ENCODE data around the gene N4BP2.

DNA sequence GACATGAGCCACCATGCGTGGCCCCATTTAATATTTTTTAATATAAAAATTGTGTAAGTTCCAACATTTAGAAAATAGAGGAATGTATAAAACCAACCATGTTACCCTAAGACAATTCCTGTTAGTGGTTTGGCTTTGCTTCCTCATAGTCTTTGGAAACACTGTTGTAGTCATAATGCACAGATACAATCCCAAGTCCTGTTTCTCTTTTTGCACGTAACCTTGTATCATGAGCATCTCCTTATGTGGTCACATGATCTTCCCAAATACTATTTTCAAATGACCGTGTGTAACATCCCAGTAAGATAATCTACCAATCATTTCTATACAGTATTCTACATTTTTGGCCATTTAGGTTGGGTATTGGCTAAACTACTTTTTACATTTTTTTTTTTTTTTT is 126.3 kb downstream of the N4BP2 start:
- TF ChIP-seq, protein P1, sequence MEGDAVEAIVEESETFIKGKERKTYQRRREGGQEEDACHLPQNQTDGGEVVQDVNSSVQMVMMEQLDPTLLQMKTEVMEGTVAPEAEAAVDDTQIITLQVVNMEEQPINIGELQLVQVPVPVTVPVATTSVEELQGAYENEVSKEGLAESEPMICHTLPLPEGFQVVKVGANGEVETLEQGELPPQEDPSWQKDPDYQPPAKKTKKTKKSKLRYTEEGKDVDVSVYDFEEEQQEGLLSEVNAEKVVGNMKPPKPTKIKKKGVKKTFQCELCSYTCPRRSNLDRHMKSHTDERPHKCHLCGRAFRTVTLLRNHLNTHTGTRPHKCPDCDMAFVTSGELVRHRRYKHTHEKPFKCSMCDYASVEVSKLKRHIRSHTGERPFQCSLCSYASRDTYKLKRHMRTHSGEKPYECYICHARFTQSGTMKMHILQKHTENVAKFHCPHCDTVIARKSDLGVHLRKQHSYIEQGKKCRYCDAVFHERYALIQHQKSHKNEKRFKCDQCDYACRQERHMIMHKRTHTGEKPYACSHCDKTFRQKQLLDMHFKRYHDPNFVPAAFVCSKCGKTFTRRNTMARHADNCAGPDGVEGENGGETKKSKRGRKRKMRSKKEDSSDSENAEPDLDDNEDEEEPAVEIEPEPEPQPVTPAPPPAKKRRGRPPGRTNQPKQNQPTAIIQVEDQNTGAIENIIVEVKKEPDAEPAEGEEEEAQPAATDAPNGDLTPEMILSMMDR (IDR thresholded peaks at IDR 0.05; ENCODE audit: low read length), result no peak
- no peak for TF ChIP-seq EZH2 (optimal IDR thresholded peaks at IDR 0.05; ENCODE audit: low read depth, low read length)
